ELR (cell line): ENCODE data around the gene MYH9.

Experiments used
- DNase-seq: peaks from one replicate; pipeline ENCODE4 v3.0.0-alpha.2; 2015; ENCODE audit warnings: low read depth

MYH9 gene

GRCh38 chr22:36330655-36331305 lies 57.0 kb downstream of the MYH9 start:
- peak; percentile 68 for DNase-seq

- DNase-seq: peak; percentile 47
Measured at GRCh38 chr22:36330127-36330526, 57.6 kb downstream of the MYH9 start.

- peak; percentile 98 for DNase-seq
Measured at GRCh38 chr22:36329254-36330078, 58.3 kb downstream of the MYH9 start.

GRCh38 chr22:36328635-36329253 lies 59.0 kb downstream of the MYH9 start:
- DNase-seq: peak; percentile 95

- no peak for DNase-seq
Measured at GRCh38 chr22:36327922-36328551, 59.7 kb downstream of the MYH9 start.

GRCh38 chr22:36326178-36327161 lies 61.3 kb downstream of the MYH9 start:
- no peak for DNase-seq

- no peak for DNase-seq
Measured at GRCh38 chr22:36325154-36326031, 62.4 kb downstream of the MYH9 start.

GRCh38 chr22:36324414-36324813 lies 63.4 kb downstream of the MYH9 start:
- no peak for DNase-seq

- no peak for DNase-seq
Measured at GRCh38 chr22:36323855-36324331, 63.9 kb downstream of the MYH9 start.

- DNase-seq: no peak
Measured at GRCh38 chr22:36323182-36323854, 64.4 kb downstream of the MYH9 start.

- no peak for DNase-seq
Measured at GRCh38 chr22:36322602-36322915, 65.2 kb downstream of the MYH9 start.

DNA sequence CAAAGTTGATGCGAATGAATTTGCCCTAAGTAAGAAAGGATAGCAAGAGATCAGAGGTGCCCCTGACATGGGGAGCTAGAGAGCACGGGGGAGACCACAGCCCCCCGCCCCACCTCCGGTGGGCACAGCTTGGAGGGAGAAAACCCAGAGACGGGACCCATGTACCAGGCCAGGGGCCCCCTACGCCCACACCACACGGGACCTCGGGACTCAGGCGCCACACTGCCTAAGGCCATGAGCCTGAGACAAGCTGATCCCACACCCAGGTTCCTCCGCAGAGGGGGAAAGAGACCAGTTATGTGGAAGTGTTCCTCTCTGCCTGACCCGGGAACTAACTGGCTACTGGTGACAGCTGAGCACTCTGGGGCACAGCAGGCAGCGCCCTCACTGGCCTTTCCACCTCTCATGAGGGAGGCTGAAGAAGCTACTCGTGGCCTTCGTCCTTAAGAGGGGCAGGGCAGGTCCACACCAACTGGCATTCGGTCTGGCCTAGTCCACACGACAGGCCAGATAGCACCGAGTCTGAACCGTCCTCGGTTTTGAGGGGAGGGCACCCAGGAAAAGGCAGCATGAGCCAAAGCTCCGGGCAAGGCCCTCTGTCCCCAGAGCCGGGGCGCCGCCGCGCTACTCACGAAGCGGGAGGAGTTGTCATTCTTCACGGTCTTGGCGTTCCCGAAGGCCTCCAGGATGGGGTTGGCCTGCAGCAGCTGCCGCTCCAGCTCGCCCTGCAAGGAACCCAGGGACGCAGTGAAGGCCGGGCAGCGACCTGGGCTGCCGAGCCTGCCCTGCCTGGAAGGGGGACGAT lies 65.8 kb downstream of the MYH9 start:
- DNase-seq: no peak

- no peak for DNase-seq
Measured at GRCh38 chr22:36320553-36320952, 67.2 kb downstream of the MYH9 start.

DNA sequence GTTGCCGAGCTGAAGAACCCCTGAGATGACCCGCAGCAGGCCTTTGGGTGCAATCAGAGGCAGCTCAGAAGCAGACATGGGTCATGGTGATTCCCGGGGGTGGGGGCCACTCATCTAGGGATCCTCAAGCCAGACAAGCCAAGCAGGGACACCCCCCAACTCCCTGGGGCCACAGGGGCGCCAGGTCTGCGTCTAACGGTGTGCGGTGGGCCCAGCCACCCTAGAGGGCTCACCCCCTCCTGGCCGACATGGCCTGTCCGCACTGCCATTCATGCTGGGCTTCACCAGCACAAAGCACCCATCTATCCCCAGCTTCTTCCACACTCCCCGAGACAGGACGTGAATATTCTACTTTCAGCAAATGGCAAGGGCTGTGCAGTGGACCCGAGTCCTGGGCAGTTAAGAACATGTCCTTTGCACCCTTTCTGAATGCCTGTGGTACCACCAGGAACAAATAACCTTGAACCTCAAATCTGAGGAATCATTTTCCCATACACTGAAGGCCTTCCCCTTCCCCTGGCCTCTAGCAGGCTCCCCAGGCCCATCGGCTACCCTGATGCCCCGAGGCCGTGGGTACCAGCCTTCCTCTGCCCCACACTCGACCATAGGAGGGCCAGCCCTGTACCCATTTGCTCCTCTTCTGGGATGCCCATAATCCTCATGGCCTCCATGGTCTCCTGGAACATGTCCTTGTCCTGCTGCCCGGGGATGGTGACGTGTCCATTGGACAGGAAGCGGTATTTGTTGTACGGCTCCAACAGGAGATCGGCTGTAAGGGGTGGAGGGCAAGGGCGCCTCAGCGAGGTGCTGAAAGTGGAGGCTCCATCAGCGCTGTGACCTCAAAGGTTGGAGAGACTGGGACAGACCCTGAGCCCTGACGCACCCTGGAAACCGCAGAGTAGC lies 67.9 kb downstream of the MYH9 start:
- DNase-seq: no peak

DNA sequence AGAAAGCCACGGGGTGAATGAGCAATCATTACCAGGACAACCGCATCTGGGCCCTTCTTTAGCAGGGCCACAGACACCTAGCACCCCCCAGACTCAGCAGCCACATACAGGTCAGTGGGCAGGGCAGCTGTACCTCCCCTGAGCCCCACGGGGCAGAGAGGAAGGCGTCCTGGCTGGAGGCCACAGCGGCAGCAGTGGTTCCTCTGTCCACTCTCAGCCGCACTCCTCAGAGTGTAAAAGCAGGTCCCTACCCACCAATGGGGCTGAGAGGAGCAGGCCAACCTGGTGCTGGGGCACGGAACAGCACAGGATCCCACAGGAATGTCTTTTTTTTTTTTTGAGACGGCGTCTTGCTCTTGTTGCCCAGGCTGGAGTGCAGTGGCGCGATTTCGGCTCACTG lies 69.3 kb downstream of the MYH9 start:
- DNase-seq: no peak

DNA sequence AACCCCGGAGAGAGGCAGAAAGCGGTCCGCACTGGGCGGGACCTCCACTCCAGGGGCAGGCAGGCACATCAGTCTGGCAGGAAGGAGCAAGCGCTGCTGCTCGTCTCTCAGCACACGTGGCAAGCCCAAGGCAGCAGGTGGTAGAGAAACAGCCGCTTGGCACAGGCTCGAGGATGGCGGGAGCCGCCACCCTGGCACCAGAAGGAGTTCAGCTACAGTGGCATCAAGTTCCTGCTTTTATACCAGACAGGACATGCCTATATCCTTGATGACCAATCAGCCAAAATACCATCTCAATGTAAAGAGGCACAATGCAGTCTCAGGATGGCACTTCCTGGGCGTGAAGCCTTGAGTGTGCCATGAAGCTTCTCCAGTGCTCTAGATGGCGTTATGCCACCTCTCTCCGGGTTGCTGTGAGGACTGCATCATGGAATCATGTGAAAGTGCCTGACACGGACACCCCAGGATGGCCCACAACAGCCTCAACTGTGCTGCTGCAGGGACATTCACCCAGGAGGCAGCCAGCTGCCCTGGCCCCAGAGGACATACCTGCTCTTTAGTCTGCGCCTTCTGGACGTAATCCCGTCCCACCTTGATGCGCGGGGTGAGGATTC lies 70.0 kb downstream of the MYH9 start:
- DNase-seq: no peak

GRCh38 chr22:36316419-36316818 lies 71.3 kb downstream of the MYH9 start:
- no peak for DNase-seq

DNA sequence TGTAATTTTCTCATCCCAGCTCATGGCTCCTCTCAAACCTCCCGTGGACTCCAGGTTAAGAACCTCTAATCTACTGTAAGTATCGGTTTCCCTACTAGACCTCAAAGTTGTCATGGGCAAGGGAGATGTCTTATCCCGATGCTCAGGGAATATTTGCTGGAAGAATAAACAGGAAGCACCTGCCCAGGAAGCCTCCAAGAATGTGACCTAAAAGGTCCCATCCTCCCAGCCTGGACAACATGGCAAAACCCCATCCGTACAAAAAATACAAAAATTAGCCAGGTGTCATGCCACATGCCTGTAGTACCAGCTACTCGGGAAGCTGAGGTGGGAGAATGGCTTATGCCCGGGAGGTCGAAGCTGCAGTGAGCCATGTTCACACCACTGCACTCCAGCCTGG lies 72.4 kb downstream of the MYH9 start:
- DNase-seq: no peak
